ENCODE results near the gene TRMT61A. TPM values are rescaled to one million over a fixed set of nuclear protein-coding genes. Genes with fewer than 3 reads are reported as not detected.

TRMT61A gene
- total and polyA plus RNA-seq, 9 of the 15 experiments (the other 6 are each of a cell fraction or from before 2014, with no cell fraction given): 0.10 to 24.8 (median 5.1) TPM

DNA sequence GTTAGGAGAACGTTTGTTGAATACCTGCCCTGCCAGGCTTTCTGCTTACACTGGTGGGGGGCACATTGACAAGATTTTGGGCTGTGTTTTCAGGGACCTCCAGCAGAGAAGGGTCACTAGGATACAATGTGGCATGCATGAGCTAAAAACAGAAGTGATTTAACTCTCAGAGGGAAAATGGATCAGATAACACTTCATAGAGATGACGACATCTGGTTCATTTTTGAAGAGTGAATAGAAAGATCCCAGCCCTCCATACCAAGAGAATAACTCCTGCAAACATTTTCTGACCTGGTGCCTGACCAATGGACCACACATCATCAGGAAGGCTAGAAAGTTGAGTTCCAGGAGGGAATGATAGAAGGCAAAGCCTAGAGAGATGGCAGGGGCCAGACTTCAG is 40.0 kb upstream of the TRMT61A start:
- Histone ChIP-seq H3K9me1 (ENCODE audit: control insufficient read depth, insufficient read depth, low read length) (no peaks in the 10 kb centered on the region), H3K79me2 (ENCODE audit: control insufficient read depth, insufficient read depth, low read length) (no peaks in the 10 kb centered on the region), H3K9ac (ENCODE audit: insufficient read depth in 1 of 2, low read depth in 2 of 2, low read length in 2 of 2) (no peak overlapping the region), H3K4me1 (replicated peaks in 1 of 2; ENCODE audit: control insufficient read depth in 2 of 2, insufficient read depth in 2 of 2, low read length in 2 of 2) (no peaks in the 10 kb centered on the region), H3K27me3 (ENCODE audit: control insufficient read depth in 2 of 2, insufficient read depth in 2 of 2, low read length in 2 of 2) (no peaks in the 10 kb centered on the region), H3K4me2 (ENCODE audit: insufficient read depth, low read length) (no peak overlapping the region), H4K20me1 (replicated peaks; ENCODE audit: control insufficient read depth, insufficient read depth, low read length) (no peaks in the 10 kb centered on the region), H3K4me3 (no peak overlapping the region), H3K27ac (ENCODE audit: extremely low read depth, low read depth, low read length) (no peak overlapping the region), H3K9me3 (replicated peaks; ENCODE audit: control insufficient read depth, insufficient read depth, low read depth, low read length) (no peaks in the 10 kb centered on the region), H2AFZ (ENCODE audit: low read depth, low read length) (no peak overlapping the region), H3K36me3 (ENCODE audit: control insufficient read depth, insufficient read depth, low read length) (peaks cover 52% of the 10 kb centered on the region)
- BruUV-seq (replicated peaks): no TSS peak
- ChIA-PET CTCF (ENCODE audit: low intra/inter-chr PET ratio) (no interaction called here), POLR2A (interaction anchor here (0.6 to 1.6 kb wide), 3 partner anchors 11 to 332 kb away, joined by 3 read pairs; no protein-coding TSS in a partner anchor)
- intact Hi-C loops (cut with micrococcal nuclease): no loop called here
- no peak for FAIRE-seq
- in situ Hi-C loops (cut with MboI): no loop called here
- no peak for DNase-seq (ENCODE audit: extremely low read depth in 1 of 4, low spot score in 3 of 4)
- 39% methylated on average over 2 of the region's 2 CpGs for WGBS (ENCODE audit: insufficient coverage, low coverage, missing lambda C conversion rate)
- no peak for ATAC-seq
- TF ChIP-seq ZBTB1 (CRISPR knock-in tag; IDR thresholded peaks at IDR 0.05; ENCODE audit: borderline replicate concordance, low read depth) (no peak), L3MBTL2 (IDR thresholded peaks at IDR 0.05) (no peak), DNMT1 (IDR thresholded peaks at IDR 0.05) (no peak), ZFP1 (CRISPR knock-in tag; IDR thresholded peaks at IDR 0.05) (no peak), ZNF551 (CRISPR knock-in tag; IDR thresholded peaks at IDR 0.05) (no peak), MTA1 (IDR thresholded peaks at IDR 0.05; ENCODE audit: borderline replicate concordance) (no peak)
- TF ChIP-seq, protein P1, sequence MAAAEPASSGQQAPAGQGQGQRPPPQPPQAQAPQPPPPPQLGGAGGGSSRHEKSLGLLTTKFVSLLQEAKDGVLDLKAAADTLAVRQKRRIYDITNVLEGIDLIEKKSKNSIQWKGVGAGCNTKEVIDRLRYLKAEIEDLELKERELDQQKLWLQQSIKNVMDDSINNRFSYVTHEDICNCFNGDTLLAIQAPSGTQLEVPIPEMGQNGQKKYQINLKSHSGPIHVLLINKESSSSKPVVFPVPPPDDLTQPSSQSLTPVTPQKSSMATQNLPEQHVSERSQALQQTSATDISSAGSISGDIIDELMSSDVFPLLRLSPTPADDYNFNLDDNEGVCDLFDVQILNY (CRISPR knock-in tag; IDR thresholded peaks at IDR 0.05): no peak
- TF ChIP-seq, protein P2, sequence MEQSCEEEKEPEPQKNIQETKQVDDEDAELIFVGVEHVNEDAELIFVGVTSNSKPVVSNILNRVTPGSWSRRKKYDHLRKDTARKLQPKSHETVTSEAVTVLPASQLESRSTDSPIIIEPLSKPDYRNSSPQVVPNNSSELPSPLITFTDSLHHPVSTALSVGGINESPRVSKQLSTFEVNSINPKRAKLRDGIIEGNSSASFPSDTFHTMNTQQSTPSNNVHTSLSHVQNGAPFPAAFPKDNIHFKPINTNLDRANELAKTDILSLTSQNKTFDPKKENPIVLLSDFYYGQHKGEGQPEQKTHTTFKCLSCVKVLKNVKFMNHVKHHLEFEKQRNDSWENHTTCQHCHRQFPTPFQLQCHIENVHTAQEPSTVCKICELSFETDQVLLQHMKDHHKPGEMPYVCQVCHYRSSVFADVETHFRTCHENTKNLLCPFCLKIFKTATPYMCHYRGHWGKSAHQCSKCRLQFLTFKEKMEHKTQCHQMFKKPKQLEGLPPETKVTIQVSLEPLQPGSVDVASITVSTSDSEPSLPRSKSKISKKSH (CRISPR knock-in tag; IDR thresholded peaks at IDR 0.05): no peak
- TF ChIP-seq, protein P3, sequence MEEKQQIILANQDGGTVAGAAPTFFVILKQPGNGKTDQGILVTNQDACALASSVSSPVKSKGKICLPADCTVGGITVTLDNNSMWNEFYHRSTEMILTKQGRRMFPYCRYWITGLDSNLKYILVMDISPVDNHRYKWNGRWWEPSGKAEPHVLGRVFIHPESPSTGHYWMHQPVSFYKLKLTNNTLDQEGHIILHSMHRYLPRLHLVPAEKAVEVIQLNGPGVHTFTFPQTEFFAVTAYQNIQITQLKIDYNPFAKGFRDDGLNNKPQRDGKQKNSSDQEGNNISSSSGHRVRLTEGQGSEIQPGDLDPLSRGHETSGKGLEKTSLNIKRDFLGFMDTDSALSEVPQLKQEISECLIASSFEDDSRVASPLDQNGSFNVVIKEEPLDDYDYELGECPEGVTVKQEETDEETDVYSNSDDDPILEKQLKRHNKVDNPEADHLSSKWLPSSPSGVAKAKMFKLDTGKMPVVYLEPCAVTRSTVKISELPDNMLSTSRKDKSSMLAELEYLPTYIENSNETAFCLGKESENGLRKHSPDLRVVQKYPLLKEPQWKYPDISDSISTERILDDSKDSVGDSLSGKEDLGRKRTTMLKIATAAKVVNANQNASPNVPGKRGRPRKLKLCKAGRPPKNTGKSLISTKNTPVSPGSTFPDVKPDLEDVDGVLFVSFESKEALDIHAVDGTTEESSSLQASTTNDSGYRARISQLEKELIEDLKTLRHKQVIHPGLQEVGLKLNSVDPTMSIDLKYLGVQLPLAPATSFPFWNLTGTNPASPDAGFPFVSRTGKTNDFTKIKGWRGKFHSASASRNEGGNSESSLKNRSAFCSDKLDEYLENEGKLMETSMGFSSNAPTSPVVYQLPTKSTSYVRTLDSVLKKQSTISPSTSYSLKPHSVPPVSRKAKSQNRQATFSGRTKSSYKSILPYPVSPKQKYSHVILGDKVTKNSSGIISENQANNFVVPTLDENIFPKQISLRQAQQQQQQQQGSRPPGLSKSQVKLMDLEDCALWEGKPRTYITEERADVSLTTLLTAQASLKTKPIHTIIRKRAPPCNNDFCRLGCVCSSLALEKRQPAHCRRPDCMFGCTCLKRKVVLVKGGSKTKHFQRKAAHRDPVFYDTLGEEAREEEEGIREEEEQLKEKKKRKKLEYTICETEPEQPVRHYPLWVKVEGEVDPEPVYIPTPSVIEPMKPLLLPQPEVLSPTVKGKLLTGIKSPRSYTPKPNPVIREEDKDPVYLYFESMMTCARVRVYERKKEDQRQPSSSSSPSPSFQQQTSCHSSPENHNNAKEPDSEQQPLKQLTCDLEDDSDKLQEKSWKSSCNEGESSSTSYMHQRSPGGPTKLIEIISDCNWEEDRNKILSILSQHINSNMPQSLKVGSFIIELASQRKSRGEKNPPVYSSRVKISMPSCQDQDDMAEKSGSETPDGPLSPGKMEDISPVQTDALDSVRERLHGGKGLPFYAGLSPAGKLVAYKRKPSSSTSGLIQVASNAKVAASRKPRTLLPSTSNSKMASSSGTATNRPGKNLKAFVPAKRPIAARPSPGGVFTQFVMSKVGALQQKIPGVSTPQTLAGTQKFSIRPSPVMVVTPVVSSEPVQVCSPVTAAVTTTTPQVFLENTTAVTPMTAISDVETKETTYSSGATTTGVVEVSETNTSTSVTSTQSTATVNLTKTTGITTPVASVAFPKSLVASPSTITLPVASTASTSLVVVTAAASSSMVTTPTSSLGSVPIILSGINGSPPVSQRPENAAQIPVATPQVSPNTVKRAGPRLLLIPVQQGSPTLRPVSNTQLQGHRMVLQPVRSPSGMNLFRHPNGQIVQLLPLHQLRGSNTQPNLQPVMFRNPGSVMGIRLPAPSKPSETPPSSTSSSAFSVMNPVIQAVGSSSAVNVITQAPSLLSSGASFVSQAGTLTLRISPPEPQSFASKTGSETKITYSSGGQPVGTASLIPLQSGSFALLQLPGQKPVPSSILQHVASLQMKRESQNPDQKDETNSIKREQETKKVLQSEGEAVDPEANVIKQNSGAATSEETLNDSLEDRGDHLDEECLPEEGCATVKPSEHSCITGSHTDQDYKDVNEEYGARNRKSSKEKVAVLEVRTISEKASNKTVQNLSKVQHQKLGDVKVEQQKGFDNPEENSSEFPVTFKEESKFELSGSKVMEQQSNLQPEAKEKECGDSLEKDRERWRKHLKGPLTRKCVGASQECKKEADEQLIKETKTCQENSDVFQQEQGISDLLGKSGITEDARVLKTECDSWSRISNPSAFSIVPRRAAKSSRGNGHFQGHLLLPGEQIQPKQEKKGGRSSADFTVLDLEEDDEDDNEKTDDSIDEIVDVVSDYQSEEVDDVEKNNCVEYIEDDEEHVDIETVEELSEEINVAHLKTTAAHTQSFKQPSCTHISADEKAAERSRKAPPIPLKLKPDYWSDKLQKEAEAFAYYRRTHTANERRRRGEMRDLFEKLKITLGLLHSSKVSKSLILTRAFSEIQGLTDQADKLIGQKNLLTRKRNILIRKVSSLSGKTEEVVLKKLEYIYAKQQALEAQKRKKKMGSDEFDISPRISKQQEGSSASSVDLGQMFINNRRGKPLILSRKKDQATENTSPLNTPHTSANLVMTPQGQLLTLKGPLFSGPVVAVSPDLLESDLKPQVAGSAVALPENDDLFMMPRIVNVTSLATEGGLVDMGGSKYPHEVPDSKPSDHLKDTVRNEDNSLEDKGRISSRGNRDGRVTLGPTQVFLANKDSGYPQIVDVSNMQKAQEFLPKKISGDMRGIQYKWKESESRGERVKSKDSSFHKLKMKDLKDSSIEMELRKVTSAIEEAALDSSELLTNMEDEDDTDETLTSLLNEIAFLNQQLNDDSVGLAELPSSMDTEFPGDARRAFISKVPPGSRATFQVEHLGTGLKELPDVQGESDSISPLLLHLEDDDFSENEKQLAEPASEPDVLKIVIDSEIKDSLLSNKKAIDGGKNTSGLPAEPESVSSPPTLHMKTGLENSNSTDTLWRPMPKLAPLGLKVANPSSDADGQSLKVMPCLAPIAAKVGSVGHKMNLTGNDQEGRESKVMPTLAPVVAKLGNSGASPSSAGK (IDR thresholded peaks at IDR 0.05): no peak

All from K562 (cell line).